HCT116 (cell line): ENCODE data around the gene KIF1A.

Experiments
- EZH2 ChIP-seq: fragments of 200-600 bp; sonication (generic); IDR thresholded peaks from 2 replicates; pipeline ENCODE4 v1.6.1; 2017; ENCODE audit warnings: antibody characterized with exemption, mixed run types
- MAX ChIP-seq: IDR thresholded peaks from 2 replicates; pipeline ENCODE4 v1.6.1; 2012
- POLR2AphosphoS5 ChIP-seq: IDR thresholded peaks from 2 replicates; pipeline ENCODE4 v1.6.1; 2011; ENCODE audit warnings: mild to moderate bottlenecking, low read depth, low read length, moderate library complexity
- RAD21 ChIP-seq: IDR thresholded peaks from 2 replicates; pipeline ENCODE4 v1.6.1; 2012; ENCODE audit warnings: low read depth, mild to moderate bottlenecking
- REST ChIP-seq: IDR thresholded peaks from 2 replicates; pipeline ENCODE4 v1.6.1; 2012; ENCODE audit warnings: low read depth
- SIN3A ChIP-seq: IDR thresholded peaks from 2 replicates; pipeline ENCODE4 v1.6.1; 2012; ENCODE audit warnings: low read depth
- SP1 ChIP-seq: IDR thresholded peaks from 2 replicates; pipeline ENCODE4 v1.6.1; 2012; ENCODE audit warnings: low read depth
- SRF ChIP-seq: IDR thresholded peaks from 2 replicates; pipeline ENCODE4 v1.6.1; 2012; ENCODE audit warnings: low read depth
- YY1 ChIP-seq: IDR thresholded peaks from 2 replicates; pipeline ENCODE4 v1.6.1; 2011; ENCODE audit warnings: low read length, low read depth, moderate library complexity, mild to moderate bottlenecking; ENCODE audit not compliant: insufficient replicate concordance; ENCODE audit errors: extremely low read depth
- ZFX ChIP-seq: fragments of 450-650 bp; IDR thresholded peaks from 2 replicates; pipeline ENCODE4 v1.6.1; 2017
- TF ChIP-seq, protein P1 (sequence below), 3 experiments: fragments of 200-600 bp in 1 of 3; sonication (generic) in 1 of 3; IDR thresholded peaks in 2 of 3; conservative IDR thresholded peaks in 1 of 3; 2 replicates each; pipeline ENCODE4 v1.5.1; 2012 to 2017; ENCODE audit warnings: low read depth in 2 of 3, low read length in 2 of 3, antibody characterized with exemption in 1 of 3, borderline replicate concordance in 1 of 3, control low read depth in 1 of 3, mild to moderate bottlenecking in 1 of 3, mixed read lengths in 1 of 3, mixed run types in 1 of 3, moderate library complexity in 1 of 3; ENCODE audit not compliant: insufficient read depth in 1 of 3

DNA sequence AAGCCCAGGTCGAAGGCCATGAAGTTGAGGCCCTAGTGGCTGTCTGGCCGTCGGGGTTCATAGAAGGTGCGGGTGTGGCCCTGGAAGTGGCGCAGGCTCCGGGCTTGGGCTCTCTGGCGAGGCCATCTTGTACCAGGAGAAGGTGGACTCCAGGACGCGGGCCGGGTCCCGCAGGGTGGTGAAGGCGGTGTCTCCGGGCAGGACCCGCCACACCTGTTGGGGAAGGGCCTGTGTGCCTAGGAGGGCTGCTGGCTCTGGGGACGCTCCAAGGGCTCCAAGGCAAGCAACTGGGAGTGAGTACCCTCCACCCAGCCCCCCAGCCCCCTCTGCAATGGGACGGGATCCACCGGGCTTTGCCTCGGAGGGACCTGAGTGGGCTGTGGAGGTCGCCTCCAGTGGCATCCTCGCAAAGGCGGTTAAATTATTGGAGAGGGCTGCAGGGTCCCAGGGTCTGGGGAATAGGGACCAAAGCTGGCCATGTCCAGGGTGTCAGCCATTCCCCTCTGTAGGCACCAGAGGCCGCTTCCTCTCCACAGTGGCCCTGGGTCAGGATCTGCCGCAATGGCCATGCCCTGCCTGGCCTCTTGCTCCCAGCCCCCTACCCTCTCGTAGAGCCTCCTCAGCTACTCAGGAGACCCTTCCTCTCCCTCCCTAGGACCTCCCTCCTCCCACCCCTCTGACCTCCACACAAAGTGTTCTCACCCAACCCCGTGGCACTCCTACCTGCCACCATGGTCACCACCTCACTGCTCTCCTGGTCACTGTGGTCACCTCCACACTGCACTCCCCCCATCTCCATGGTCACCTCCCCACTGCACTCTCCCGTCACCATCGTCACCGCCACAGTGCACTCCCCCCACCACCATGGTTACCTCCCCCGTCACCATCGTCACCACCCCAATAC is 118.0 kb downstream of the KIF1A start:
- TF ChIP-seq SRF (no peak), MAX (no peak), RAD21 (no peak), EZH2 (no peak), REST (no peak), SP1 (no peak), POLR2AphosphoS5 (no peak), SIN3A (no peak), ZFX (no peak), YY1 (no peak)
- TF ChIP-seq, protein P1, sequence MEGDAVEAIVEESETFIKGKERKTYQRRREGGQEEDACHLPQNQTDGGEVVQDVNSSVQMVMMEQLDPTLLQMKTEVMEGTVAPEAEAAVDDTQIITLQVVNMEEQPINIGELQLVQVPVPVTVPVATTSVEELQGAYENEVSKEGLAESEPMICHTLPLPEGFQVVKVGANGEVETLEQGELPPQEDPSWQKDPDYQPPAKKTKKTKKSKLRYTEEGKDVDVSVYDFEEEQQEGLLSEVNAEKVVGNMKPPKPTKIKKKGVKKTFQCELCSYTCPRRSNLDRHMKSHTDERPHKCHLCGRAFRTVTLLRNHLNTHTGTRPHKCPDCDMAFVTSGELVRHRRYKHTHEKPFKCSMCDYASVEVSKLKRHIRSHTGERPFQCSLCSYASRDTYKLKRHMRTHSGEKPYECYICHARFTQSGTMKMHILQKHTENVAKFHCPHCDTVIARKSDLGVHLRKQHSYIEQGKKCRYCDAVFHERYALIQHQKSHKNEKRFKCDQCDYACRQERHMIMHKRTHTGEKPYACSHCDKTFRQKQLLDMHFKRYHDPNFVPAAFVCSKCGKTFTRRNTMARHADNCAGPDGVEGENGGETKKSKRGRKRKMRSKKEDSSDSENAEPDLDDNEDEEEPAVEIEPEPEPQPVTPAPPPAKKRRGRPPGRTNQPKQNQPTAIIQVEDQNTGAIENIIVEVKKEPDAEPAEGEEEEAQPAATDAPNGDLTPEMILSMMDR (IDR thresholded peaks at IDR 0.05 in 2 of 3, conservative IDR thresholded peaks at IDR 0.05 in 1 of 3; ENCODE audit: borderline replicate concordance in 1 of 3, insufficient read depth in 1 of 3, low read depth in 2 of 3, low read length in 2 of 3), result no peak
